C4-2B (cell line): Measurements from ENCODE around the gene NUCKS1.
A peak's percentile ranks its signal among the peaks of the same experiment; 100 is the strongest.

Experiments used
- H3K27ac ChIP-seq: fragments of 450-650 bp; 2 replicates; pipeline ENCODE4 v1.5.1; 2017
- ZFX ChIP-seq: fragments of 450-650 bp; IDR thresholded peaks from 2 replicates; pipeline ENCODE4 v1.6.1; 2017
- TF ChIP-seq, protein P1 (sequence below): fragments of 450-650 bp; conservative IDR thresholded peaks from 2 replicates; pipeline ENCODE4 v1.5.1; 2017; ENCODE audit warnings: mild to moderate bottlenecking

Gene NUCKS1

DNA sequence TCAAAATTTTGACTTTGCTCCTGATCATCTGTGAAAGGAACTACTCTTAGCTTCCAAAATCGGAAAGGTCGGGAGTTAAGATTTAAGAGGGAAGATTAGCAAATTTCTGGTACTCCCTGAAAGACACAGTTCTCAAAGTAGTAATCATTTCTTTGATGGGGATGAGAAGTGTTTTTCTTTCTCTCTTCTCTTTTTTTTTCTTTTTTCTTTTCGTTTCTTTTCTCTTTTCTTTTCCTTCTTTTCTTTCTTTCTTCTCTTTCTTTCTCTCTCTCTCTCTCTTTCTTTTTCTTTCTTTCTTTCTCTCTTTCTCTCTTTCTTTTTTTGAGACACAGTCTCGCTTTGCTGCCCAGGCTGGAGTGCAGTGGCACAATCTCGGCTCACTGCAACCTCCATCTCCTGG, 30.4 kb upstream of the NUCKS1 start:
- no peak for TF ChIP-seq ZFX
- TF ChIP-seq, protein P1, sequence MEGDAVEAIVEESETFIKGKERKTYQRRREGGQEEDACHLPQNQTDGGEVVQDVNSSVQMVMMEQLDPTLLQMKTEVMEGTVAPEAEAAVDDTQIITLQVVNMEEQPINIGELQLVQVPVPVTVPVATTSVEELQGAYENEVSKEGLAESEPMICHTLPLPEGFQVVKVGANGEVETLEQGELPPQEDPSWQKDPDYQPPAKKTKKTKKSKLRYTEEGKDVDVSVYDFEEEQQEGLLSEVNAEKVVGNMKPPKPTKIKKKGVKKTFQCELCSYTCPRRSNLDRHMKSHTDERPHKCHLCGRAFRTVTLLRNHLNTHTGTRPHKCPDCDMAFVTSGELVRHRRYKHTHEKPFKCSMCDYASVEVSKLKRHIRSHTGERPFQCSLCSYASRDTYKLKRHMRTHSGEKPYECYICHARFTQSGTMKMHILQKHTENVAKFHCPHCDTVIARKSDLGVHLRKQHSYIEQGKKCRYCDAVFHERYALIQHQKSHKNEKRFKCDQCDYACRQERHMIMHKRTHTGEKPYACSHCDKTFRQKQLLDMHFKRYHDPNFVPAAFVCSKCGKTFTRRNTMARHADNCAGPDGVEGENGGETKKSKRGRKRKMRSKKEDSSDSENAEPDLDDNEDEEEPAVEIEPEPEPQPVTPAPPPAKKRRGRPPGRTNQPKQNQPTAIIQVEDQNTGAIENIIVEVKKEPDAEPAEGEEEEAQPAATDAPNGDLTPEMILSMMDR: no peak
- no peak overlapping the region for H3K27ac ChIP-seq

DNA sequence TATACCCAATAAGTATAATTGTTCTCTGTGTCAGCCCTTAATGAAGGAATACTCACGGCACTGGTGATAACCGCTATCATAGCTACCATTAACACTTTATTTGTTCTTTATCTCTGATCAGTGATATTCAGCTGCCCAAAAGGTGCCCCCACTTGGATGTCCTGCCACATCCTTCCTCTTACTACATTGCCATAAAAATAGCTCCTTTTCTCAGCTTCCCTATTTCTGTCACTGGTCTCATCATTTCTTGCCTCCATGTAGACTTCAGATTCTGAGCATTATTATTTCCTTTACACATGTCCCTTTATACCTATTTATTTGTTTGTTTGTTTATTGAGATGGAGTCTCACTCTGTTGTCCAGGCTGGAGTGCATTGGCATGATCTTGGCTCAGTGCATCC, 28.0 kb upstream of the NUCKS1 start:
- TF ChIP-seq, protein P1: no peak
- no peak for TF ChIP-seq ZFX
- no peak overlapping the region for H3K27ac ChIP-seq

DNA sequence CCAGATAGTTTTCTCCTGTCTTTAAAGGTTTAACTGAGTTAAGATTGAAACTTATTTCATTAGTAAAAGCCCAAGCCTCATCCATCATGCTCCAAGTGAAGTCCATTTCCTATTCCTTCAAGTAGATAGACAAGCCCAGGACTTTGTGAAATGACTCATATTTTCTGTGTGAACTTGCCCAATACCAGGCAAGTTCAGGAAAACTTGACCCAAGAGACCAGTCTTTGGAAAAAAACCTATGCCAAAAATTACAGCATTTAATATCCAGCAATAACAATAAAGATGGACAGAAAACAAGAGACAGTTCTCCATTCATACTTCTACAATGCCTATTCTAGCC, 25.7 kb upstream of the NUCKS1 start:
- TF ChIP-seq ZFX: no peak
- TF ChIP-seq, protein P1: no peak
- H3K27ac ChIP-seq: no peak overlapping the region

DNA sequence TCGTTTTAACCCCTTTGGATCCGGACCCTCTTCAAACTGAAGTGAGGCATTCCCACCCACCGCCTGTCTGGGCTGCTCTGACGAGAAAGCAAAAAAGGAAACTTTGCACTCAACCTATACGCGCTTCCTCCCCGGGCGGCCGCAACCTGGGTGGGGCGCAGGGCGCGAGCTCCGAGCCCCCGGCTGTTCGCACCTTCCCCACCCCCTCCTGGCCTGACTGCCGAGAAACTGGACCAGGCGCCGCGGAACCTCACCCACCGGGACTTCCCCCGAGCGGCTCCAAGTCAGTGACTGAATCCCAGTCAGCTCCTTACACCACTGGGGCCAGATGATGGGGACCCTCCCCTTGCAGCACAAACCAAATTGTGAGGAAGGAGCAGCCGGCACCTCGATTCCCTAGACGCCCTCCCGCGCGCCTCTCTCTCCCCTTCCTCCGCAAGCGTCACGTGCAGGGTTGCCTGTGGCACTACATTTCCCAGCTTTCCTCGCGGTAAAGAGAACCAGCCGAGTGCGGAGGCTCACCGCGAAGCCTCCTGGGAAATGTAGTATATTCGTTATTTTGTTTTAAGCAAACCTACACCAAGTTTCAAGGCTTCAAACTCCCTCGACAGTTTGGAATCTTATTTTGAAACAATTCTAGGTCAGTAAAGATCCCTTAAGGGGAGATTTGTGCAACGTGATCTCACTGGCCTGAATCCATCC, 25.2 kb upstream of the NUCKS1 start, which contains the start of gene RAB29:
TSS of gene RAB29 (minus strand) at position 468 of the 702 bp plus-strand sequence. CDS start 526 bp downstream, outside the sequence.
- peak within 1 kb of the TSS; percentile 69 for H3K27ac ChIP-seq
- TF ChIP-seq, protein P1: no peak
- TF ChIP-seq ZFX: no peak

DNA sequence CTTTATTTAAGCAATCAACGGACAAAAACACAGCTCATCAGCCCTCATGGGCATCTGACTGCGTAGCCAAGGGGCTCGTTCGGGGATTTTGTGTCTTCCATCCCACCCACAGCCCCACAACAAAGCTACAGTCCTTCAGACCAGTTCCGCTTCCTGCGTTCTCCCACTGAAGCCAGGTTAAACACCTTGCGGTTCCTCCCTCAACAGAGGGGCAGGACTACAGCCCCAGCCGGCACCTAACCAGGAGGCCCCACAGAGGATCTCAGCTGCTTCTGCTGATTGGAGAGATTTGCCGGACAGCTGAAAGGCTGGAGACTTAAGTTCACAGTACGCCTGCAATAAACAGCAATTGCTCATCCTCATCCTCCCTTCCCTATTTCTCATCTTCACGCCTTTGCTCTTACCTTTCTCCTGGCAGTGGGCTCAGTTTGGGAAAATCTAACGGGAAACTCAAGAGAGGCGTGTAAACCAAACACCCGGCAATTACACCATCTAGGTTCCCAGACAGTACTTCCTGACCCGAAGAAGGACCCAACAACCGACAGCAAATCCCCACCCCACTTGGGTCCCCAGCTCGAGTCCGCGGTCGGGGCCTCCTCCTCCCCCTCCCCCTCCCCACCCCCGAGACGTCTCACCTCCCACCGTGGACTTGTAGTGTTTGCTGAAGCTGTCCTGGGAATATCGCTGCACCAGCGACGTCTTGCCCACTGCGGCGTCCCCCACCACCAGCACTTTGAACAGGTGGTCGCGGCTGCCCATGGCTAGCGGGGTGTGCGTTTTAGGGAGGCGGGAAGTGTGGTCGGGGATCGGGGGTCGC, 24.4 kb upstream of the NUCKS1 start:
- peak overlapping the region; percentile 69 for H3K27ac ChIP-seq
- TF ChIP-seq, protein P1: no peak
- TF ChIP-seq ZFX: no peak

DNA sequence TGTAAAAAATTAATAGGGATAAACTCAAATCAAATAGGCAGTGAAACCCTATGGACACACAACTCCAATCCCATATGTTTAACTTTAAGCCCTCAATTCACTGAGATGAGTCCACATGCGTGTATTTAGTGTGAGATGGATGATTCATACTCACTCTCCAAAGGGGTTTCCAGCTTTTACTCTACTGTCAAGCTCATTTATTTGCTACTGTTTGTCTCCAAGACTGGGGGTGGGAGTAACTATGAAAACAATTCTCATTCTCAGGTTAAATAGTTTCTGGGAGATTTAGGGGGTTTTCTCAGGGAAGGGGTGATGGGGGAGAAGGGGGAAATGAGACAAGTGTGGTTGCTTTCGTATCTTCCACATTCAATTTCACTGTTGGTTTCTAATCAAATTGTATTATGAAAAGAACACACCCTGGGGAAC, 22.6 kb upstream of the NUCKS1 start:
- TF ChIP-seq, protein P1: no peak
- TF ChIP-seq ZFX: no peak
- no peak overlapping the region for H3K27ac ChIP-seq

DNA sequence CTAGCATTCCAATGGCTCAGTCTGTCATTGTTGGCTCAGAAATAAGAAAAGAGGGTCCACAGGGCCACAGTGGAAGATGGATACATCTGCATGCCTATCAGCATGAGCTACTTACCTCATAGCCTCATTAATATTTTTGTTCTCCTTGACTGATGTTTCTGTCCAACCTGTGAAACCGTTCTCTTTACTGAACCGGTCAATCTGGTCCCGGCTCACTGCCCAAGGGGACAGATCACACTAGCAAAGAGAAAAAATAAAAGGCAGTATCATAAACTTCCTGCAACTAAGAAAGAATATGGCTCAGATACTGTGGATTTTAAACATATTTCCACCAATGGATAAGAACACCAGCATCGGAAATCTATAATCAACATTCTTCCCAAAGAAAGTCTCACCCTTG, 20.6 kb upstream of the NUCKS1 start:
- peak overlapping the region; percentile 21; the same call in 1 of the 2 replicates for H3K27ac ChIP-seq
- TF ChIP-seq, protein P1: no peak
- no peak for TF ChIP-seq ZFX
